Spleen (tissue), 7 donors: ENCODE data around the gene TNP2.

Experiments
- CTCF ChIP-seq, 11 experiments: fragments of 200-600 bp in 7 of 11; fragments of 450-650 bp in 4 of 11; sonication (generic) in 4 of 11; IDR thresholded peaks in 8 of 11; conservative IDR thresholded peaks in 3 of 11; 1 replicate in 7 of 11; 2 replicates in 4 of 11; pipeline versions ENCODE4 v1.4.0 to v1.8.0; 2016 to 2021; ENCODE audit warnings: antibody characterized with exemption in 11 of 11, inconsistent platforms in 4 of 11, mild to moderate bottlenecking in 1 of 11
- POLR2A ChIP-seq, 3 donors: fragments of 450-650 bp; IDR thresholded peaks; one replicate each; pipeline ENCODE4 v1.5.1; 2017; ENCODE audit warnings: antibody characterized with exemption in 3 of 3, mild to moderate bottlenecking in 1 of 3
- POLR2AphosphoS5 ChIP-seq, 3 donors: sonication (generic); formaldehyde crosslinking; IDR thresholded peaks; one replicate each; pipeline ENCODE4 v1.5.1; 2017; ENCODE audit warnings: antibody characterized with exemption in 3 of 3
- donor health status: DM: no; HTN: no; CAD: no; lungs with moderate emphysema.
- donor health status: DM: no; HTN: no; CAD: no.
- donor health status: DM: no; HTN: no; CAD: no.

DNA sequence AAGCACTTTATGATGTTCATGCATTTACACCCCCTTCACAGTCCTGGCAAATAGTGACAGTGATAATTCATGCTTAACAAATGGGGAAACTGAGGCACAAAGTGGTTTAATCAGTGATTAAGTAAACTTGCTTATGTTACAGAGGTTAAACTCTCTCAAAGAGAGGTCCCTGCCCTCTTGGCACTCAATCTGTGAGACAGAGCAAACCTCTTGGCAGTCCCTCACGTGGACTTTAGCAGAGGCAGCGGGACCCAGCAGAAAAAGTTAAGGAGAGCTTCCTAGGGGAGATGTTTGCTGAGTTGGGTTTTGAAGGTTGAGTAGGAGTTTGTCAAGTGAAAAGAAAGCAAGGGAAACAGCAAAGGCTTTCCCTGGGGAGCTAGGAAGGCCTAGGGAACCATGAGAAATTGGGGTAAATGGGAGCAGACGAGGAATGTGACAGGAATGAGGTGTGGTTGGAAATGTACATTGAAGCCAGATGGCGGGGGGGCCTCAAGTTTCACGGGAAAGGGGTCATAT lies 23.8 kb downstream of the TNP2 start:
- TF ChIP-seq CTCF (IDR thresholded peaks at IDR 0.05 in 8 of 11, conservative IDR thresholded peaks at IDR 0.05 in 3 of 11) = no peak
- TF ChIP-seq POLR2AphosphoS5 (IDR thresholded peaks at IDR 0.05) = no peak
- TF ChIP-seq POLR2A (IDR thresholded peaks at IDR 0.05) = no peak
